Stimulated activated CD4-positive, alpha-beta T cell treated with anti-CD3 and anti-CD28 coated beads, Interleukin-12 subunit alpha, Interleukin-12 subunit beta, amount 100 ng/mL, for 48 hours (primary cell): ENCODE measurements around the gene NLRC4.
"Not testable (repeated sequence)": the region's sequence is repeated elsewhere in the genome, so short reads cannot be mapped to it uniquely, and the experiment has no call there.

Experiments
- DNase-seq, 3 donors: peaks; one replicate each; pipeline ENCODE4 v3.0.0-alpha.2; 2020; ENCODE audit warnings: low read depth in 2 of 3, low spot score in 1 of 3

Gene NLRC4

DNA sequence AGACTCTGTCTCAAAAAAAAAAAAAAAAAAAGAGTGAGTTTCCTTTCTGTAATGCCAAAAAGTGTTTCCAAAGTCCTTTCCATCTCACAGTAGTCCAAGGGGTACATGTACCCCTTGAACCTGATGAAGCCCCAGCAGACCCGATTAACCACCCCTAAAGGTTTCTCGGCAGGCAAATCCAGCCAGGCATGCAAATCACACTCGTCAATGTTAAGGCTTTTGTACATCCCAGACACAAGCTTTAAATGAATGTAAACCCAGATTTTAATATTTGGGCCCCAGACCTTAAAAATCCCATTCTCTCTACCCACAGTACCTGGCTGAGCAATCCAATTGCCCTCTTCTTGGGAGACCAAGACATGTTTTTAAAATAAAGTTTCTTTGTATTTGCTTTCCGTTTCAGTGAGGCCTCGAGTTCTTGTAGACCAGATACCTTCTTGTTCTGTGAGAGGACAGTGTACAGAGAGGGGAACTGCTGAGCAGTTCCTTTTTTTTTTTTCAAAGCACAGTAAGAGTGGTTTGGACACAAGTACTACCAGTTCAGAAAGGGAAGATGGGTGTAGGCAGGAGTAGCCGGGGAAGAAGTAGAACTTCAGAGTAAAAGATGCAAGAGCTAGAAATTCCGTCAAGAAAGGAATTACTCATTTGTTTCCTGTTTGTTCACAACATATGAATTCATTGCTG lies at the start of gene NLRC4:
NLRC4 (minus strand) TSS at position 465 of the 684 bp plus-strand sequence. CDS start 8,111 bp downstream, outside the sequence.
- DNase-seq, result no peak

GRCh38 chr2:32310577-32310976 lies 45.9 kb upstream of the NLRC4 start:
- DNase-seq, result no peak

DNA sequence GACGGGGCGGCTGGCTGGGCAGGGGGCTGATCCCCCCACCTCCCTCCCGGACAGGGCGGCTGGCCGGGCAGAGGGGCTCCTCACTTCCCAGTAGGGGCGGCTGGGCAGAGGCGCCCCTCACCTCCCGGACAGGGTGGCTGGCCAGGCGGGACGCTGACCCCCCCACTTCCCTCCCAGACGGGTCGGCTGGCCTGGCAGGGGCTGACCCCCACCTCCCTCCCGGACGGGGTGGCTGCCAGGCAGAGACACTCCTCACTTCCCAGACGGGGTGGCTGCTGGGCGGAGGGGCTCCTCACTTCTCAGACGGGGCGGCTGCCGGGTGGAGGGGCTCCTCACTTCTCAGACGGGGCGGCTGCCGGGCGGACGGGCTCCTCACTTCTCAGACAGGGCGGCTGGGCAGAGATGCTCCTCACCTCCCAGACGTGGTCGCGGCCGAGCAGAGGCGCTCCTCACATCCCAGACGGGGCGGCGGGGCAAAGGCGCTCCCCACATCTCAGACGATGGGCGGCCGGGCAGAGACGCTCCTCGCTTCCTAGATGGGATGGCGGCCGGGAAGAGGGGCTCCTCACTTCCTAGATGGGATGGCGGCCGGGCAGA lies 29.4 kb upstream of the NLRC4 start:
- DNase-seq, result not testable (repeated sequence)

DNA sequence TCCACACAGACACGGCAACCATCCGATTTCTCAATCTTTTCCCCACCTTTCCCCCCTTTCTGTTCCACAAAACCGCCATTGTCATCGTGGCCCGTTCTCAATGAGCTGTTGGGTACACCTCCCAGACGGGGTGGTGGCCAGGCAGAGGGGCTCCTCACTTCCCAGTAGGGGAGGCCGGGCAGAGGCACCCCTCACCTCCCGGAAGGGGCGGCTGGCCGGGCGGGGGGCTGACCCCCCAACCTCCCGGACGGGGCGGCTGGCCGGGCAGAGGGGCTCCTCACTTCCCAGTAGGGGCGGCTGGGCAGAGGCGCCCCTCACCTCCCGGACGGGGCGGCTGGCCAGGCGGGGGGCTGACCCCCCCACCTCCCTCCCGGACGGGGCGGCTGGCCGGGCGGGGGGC lies 28.8 kb upstream of the NLRC4 start:
- not testable (repeated sequence) for DNase-seq

DNA sequence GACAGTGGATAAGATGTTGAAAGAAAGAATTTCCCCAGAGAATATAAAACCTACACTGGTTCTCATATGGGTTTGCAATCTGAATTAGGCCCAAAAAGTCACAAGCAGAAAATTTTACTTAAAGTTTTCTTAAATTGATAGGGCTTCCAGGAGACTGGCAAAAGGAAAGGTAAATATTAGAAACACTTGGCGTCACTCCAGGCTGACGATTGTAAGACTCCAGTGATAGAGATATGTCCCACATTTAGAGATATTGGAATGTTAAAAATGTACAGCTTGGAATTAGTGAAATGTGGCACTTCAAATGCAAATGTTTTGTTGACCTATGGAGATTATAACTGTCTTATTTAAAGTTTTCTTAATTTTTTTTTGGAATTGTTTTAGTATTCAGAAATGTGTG lies 27.1 kb upstream of the NLRC4 start:
- DNase-seq, result no peak

- no peak for DNase-seq
Measured at GRCh38 chr2:32290000-32290339, 25.3 kb upstream of the NLRC4 start.

DNA sequence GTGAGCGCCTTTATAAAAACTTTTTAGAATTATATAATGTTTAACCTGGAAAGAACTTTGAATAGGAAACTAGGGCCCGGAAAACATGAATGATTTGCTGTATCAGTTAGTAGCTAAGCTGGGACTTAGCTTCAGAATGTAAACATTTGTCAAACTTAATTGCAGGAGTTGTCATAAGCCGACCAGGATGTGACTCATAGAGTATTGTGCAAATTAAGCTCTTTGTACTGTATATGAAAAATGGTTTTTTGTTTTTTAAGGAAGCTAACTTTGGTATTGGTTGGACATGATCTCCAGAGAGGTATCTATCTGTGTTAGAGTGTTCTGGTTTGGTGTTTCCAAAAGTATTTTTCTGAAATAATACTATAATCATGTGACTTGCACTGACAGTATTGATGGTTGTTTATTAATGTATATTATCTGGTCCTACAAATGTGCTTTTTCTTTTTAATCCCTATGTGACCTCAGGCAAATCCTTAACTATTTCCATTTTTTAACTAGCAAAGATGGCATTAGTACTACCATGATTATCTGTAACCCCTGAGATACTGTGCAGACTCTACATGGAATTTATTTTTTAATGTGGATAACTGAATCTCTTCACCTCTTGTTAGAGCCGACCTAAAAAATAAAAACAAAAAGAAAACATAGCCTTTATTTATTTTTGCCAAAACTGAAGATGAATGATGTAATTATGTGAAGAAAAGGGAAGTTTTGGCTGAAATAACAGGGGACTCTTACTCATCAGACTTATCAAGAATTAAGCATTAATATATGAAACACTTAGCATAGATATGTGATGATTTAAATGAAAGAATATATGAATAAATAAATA lies 24.7 kb upstream of the NLRC4 start:
- no peak for DNase-seq

GRCh38 chr2:32284321-32284720 lies 19.6 kb upstream of the NLRC4 start:
- DNase-seq, result no peak

GRCh38 chr2:32278478-32278853 lies 13.8 kb upstream of the NLRC4 start:
- no peak for DNase-seq

- DNase-seq, result peak; percentile 74 to 91 (median 79)
Measured at GRCh38 chr2:32277674-32278477, 13.2 kb upstream of the NLRC4 start, which contains the start of gene YIPF4. Gene YIPF4 (plus strand): TSS chr2:32277904. CDS start chr2:32278156, 252 bp downstream.

DNA sequence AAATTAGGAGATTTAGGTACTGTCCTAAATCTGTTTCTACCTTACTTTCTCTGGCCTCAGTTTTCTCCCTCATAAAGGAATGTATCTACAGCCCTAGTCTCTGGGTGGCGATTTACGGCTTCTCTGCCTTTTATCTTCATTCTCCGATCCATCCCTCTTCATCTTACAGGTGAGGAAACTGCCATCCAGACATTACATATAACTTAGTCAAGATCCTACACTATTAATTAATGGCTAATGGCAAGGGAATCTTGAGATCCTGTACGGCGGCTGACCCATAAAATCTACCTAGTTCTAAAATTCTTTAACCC lies 12.6 kb upstream of the NLRC4 start:
- DNase-seq, result no peak

DNA sequence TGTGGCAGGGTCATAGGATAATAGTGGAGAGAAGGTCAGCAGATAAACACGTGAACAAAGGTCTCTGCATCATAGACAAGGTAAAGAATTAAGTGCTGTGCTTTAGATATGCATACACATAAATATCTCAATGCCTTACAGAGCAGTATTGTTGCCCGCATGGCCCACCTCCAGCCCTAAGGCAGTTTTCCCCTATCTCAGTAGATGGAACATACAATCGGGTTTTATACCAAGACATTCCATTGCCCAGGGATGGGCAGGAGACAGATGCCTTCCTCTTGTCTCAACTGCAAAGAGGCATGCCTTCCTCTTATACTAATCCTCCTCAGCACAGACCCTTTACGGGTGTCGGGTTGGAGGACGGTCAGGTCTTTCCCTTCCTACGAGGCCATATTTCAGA lies 11.1 kb upstream of the NLRC4 start:
- DNase-seq, result not testable (repeated sequence)

DNA sequence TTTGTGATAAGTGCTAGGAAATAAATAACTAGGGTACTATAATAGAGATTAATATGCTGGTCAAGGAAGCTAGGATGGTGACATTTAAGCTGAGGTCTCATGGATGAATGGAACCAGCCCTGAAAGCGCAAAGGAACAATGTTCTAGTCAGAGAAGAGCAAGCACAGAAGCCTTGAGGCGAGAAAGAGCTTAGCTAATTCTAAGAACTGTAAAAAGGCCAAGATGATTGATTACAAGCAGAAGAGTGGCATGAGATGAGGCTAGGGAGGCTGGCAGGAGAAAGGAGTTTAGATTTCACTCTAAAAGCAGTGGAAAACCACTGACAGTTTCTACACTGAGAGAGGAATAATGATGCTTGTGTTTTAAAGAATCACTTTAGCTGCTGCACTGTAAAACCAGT lies 9.6 kb upstream of the NLRC4 start:
- no peak for DNase-seq

- DNase-seq, result no peak
Measured at GRCh38 chr2:32272279-32272678, 7.6 kb upstream of the NLRC4 start.

GRCh38 chr2:32271063-32271462 lies 6.4 kb upstream of the NLRC4 start:
- no peak for DNase-seq

DNA sequence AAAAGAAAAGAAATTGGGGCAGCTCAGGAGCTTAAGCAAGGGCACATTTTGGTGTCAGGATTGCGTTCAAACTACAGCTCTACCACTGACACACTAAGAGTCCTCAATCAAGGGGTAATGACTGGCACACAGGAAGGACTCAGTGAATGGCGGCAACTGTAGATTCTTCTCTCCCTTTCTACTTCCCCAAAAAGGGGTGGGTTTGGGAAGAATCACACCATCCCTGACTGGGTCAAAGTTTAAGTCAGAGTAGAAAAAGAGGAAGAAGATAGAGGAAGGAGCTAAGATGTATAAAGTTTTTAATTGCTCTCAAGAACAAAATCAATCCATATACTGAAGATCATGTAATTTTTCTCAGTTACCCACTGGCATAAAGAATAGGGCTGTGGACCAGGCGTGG lies 2.6 kb downstream of the NLRC4 start:
- DNase-seq, result no peak

- no peak for DNase-seq
Measured at GRCh38 chr2:32260376-32260775, 4.3 kb downstream of the NLRC4 start.

DNA sequence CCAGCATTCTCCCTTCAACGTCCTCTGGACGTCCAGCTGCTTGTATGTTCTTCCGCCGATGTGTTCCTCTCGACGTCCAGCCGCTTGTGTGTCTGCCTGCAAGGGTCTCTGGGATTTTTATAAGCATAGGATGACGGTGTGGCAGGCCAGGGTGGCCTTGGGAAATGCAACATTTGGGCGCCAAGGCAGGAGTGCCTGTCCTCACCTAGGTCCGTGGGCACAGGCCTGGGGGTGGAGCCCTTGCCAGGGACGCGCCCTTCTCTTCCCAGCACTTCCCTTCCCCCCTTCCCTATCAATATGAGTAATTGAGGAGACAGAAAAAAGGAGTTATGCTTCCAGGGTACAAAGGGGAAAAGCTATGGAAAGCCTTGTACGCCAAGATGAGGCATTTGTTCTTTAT lies 6.4 kb downstream of the NLRC4 start:
- DNase-seq, result no peak

DNA sequence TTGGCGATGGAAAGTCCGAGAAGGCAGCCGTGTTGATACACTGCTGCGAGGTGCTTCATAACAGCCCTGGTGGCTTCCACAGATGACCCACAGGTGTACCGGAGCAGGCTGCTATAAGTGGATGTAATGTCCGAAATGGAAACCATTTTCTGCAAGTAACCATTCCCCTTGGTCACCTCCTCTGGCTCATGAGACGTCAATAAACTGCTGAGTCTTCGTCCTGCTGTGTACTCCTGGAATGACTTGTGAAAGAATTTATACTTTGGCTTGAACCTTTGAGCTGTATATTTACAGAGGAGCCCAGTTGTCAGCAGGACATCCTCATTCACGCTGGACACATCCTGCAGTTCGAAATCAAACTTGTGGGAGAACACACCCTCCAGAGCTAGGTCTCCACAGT lies 14.4 kb downstream of the NLRC4 start:
- DNase-seq, result no peak

- no peak for DNase-seq
Measured at GRCh38 chr2:32249731-32250236, 14.9 kb downstream of the NLRC4 start.

DNA sequence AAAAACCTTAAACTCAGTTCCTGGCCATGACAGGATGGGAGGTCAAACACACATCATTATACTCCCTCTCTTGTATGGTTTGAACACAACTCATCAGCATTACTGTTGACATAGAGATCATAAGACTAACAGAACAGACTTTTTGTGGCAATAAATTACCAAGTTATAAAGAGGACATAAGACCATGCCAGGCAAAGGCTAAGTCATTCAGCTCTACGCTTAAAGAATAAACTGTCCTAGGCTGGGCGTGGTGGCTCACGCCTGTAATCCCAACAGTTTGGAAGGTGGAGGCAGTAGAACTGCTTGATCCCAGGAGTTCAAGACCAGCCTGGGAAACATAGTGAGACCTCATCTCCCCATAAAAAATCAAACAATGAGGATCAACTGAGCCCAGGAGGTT lies 16.4 kb downstream of the NLRC4 start:
- no peak for DNase-seq
